ENCODE data around the gene C4BPB. TPM values are rescaled to one million over a fixed set of nuclear protein-coding genes. Genes with fewer than 3 reads are reported as not detected.

The C4BPB gene
- polyA plus RNA-seq, 1 experiment = not detected

DNA sequence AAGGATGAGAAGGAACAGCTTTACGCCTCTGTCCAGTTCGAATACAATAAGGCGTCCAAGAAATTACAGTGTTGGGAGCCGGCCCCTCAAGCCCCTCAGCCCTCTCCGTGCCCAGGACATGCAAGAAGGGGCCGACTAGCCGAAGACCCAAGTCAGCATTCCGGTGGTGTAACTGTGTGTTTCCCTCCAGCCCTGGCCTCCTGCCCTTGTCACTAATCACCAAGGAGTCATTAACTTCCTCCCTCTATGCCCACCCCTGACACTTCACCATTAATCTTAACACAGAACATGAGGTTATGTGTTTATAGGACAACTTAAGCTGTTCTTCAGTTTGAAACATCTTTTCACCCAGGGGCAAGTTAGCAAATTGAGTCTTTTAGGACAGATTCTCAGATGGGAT, 16.4 kb upstream of the C4BPB start:
- H3K4me3 ChIP-seq (ENCODE audit: low read depth, low read length) = no peak overlapping the region
- CTCF ChIA-PET = no interaction called here
- DNase-seq (ENCODE audit: low read depth) = no peak
- no peaks in the 10 kb centered on the region for H3K27me3 ChIP-seq (ENCODE audit: control insufficient read depth, insufficient read depth, low read length)
- TF ChIP-seq CTCF (IDR thresholded peaks at IDR 0.05; ENCODE audit: insufficient read depth, low read depth, low read length) = no peak
- no peaks in the 10 kb centered on the region for H3K36me3 ChIP-seq (ENCODE audit: control insufficient read depth, insufficient read depth, low read length)
- POLR2A ChIA-PET = no interaction called here

GRCh38 chr1:207073906-207074820, 14.5 kb upstream of the C4BPB start:
- no peak overlapping the region for H3K4me3 ChIP-seq (ENCODE audit: low read depth, low read length)
- H3K27me3 ChIP-seq (ENCODE audit: control insufficient read depth, insufficient read depth, low read length) = no peaks in the 10 kb centered on the region
- no peak for TF ChIP-seq CTCF (IDR thresholded peaks at IDR 0.05; ENCODE audit: insufficient read depth, low read depth, low read length)
- H3K36me3 ChIP-seq (ENCODE audit: control insufficient read depth, insufficient read depth, low read length) = no peaks in the 10 kb centered on the region
- no peak for DNase-seq (ENCODE audit: low read depth)
- ChIA-PET CTCF (interaction anchor here (0.8 to 2.1 kb wide), 5 partner anchors 11 to 348 kb away, joined by 3 to 5 read pairs (median 3); no protein-coding TSS in a partner anchor), POLR2A (no interaction called here)

GRCh38 chr1:207076181-207076955, 12.3 kb upstream of the C4BPB start:
- no peak for TF ChIP-seq CTCF (IDR thresholded peaks at IDR 0.05; ENCODE audit: insufficient read depth, low read depth, low read length)
- ChIA-PET CTCF (interaction anchor here (0.7 to 2.1 kb wide), 10 partner anchors 8 to 351 kb away, joined by 3 to 8 read pairs (median 4); partner anchors contain the start of gene PFKFB2), POLR2A (interaction anchor here (0.6 kb wide), 1 partner anchor 233 kb away, joined by 3 read pairs; no protein-coding TSS in a partner anchor)
- H3K36me3 ChIP-seq (ENCODE audit: control insufficient read depth, insufficient read depth, low read length) = no peaks in the 10 kb centered on the region
- DNase-seq (ENCODE audit: low read depth) = no peak
- no peak overlapping the region for H3K4me3 ChIP-seq (ENCODE audit: low read depth, low read length)
- H3K27me3 ChIP-seq (ENCODE audit: control insufficient read depth, insufficient read depth, low read length) = no peaks in the 10 kb centered on the region

DNA sequence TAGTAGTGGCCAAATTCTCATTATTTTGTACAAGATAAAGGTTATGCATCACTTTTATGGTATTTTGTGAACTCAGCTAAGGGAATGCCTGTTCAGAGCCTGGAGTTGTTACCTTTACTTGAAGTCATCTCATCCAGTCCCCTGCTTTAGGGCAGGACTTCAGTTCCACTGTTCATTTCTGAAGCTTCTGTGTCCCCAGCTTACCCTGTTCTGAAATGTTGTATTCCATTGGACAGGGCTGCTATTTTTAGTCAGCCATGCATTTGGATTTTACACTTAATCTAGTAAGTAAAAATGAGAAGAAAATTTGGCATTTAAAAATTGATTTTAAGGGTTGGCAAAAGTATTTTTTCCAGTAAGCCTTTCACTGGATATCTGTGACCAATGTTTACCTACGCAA, 11.6 kb upstream of the C4BPB start:
- Histone ChIP-seq H3K4me3 (ENCODE audit: low read depth, low read length) (no peak overlapping the region), H3K36me3 (ENCODE audit: control insufficient read depth, insufficient read depth, low read length) (no peaks in the 10 kb centered on the region), H3K27me3 (ENCODE audit: control insufficient read depth, insufficient read depth, low read length) (no peaks in the 10 kb centered on the region)
- TF ChIP-seq CTCF (IDR thresholded peaks at IDR 0.05; ENCODE audit: insufficient read depth, low read depth, low read length) = no peak
- no peak for DNase-seq (ENCODE audit: low read depth)
- POLR2A ChIA-PET = no interaction called here
- CTCF ChIA-PET = interaction anchor here (1.0 to 2.1 kb wide), 7 partner anchors 24 to 352 kb away, joined by 3 to 8 read pairs (median 4); partner anchors contain the start of gene PFKFB2
